GM06990 (cell line): ENCODE results near the gene CLPTM1.

ENCODE experiments used
- DNase-seq: peaks from one replicate; pipeline ENCODE4 v3.0.0-alpha.2; 2011; ENCODE audit not compliant: insufficient read length; ENCODE audit errors: extremely low read depth
- H3K27me3 ChIP-seq: replicated peaks from 2 replicates; pipeline ENCODE4 v1.6.0; 2011; ENCODE audit warnings: low read length; ENCODE audit not compliant: control insufficient read depth, insufficient read depth
- H3K36me3 ChIP-seq: 2 replicates; pipeline ENCODE4 v1.5.1; 2011; ENCODE audit warnings: low read length; ENCODE audit not compliant: control insufficient read depth, insufficient read depth
- H3K4me3 ChIP-seq: replicated peaks from 2 replicates; pipeline ENCODE4 v1.5.1; 2011; ENCODE audit warnings: low read depth, mild to moderate bottlenecking, control low read depth, low read length
- TF ChIP-seq, protein P1 (sequence below): IDR thresholded peaks from 2 replicates; pipeline ENCODE4 v1.5.1; 2011; ENCODE audit warnings: low read length, control low read depth, mild to moderate bottlenecking, inconsistent platforms; ENCODE audit not compliant: insufficient read depth, poor library complexity, severe bottlenecking

Gene CLPTM1

GRCh38 chr19:44988896-44989556 lies 33.8 kb downstream of the CLPTM1 start:
- Histone ChIP-seq H3K4me3 (no peak overlapping the region), H3K36me3 (peaks cover 43% of the 10 kb centered on the region), H3K27me3 (no peaks in the 10 kb centered on the region)
- TF ChIP-seq, protein P1, sequence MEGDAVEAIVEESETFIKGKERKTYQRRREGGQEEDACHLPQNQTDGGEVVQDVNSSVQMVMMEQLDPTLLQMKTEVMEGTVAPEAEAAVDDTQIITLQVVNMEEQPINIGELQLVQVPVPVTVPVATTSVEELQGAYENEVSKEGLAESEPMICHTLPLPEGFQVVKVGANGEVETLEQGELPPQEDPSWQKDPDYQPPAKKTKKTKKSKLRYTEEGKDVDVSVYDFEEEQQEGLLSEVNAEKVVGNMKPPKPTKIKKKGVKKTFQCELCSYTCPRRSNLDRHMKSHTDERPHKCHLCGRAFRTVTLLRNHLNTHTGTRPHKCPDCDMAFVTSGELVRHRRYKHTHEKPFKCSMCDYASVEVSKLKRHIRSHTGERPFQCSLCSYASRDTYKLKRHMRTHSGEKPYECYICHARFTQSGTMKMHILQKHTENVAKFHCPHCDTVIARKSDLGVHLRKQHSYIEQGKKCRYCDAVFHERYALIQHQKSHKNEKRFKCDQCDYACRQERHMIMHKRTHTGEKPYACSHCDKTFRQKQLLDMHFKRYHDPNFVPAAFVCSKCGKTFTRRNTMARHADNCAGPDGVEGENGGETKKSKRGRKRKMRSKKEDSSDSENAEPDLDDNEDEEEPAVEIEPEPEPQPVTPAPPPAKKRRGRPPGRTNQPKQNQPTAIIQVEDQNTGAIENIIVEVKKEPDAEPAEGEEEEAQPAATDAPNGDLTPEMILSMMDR: peak; percentile 89
- DNase-seq: no peak

DNA sequence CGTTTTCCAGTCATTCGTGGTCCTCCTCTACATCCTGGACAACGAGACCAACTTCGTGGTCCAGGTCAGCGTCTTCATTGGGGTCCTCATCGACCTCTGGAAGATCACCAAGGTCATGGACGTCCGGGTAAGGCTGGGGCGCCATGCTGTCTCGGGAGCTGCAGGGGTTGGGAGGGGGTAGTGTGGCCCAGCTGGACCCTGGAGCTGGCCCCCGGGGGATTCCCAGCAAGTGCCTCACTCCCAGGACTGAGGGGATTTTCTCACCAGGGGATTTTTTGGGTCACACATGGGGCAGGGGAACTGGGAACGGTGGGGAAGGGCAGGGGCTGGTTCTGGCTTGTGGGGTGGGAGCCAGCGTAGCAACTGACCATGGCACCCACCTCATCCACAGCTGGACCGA lies 35.3 kb downstream of the CLPTM1 start:
- TF ChIP-seq, protein P1: no peak
- no peak for DNase-seq
- H3K27me3 ChIP-seq: no peaks in the 10 kb centered on the region
- no peak overlapping the region for H3K4me3 ChIP-seq
- H3K36me3 ChIP-seq: peaks cover 40% of the 10 kb centered on the region

GRCh38 chr19:44990966-44991365 lies 35.8 kb downstream of the CLPTM1 start:
- TF ChIP-seq, protein P1: no peak

GRCh38 chr19:44992336-44993163 lies 37.4 kb downstream of the CLPTM1 start:
- H3K36me3 ChIP-seq: peaks cover 31% of the 10 kb centered on the region
- no peak overlapping the region for H3K4me3 ChIP-seq
- DNase-seq: no peak
- H3K27me3 ChIP-seq: no peaks in the 10 kb centered on the region
- TF ChIP-seq, protein P1: no peak

More at GRCh38 chr19:44990966-44991365, 35.8 kb downstream of the CLPTM1 start:
- Histone ChIP-seq H3K27me3 (no peaks in the 10 kb centered on the region), H3K4me3 (no peak overlapping the region), H3K36me3 (peaks cover 35% of the 10 kb centered on the region)
- DNase-seq: no peak

- H3K27me3 ChIP-seq: no peaks in the 10 kb centered on the region
- no peak overlapping the region for H3K4me3 ChIP-seq
- peaks cover 25% of the 10 kb centered on the region for H3K36me3 ChIP-seq
- TF ChIP-seq, protein P1: no peak
- no peak for DNase-seq
These were observed 38.3 kb downstream of the CLPTM1 start for GRCh38 chr19:44993526-44993925.
